ENCODE data around the gene SLC38A7.

DNA sequence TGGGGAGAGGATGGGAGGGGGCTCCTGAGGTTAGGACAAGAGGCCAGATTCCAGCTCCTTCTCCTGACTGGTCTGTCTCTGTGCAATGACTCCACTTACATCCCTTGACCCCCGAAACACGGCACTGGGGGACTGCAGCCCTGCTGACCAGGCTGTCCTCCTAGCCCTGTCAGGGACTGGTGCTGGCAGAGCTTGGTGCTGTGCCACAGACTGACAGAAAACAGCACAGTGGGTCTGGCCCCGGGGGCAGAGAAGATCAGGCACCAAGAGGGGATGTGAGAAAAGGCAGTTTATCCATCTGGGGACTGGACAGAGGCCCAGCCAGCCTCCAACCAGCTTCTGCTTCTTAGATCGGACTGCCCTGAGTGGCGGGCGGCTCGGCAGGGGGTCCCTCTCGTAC is 19.4 kb downstream of the SLC38A7 start:
- TF ChIP-seq EZH2 (IDR thresholded peaks at IDR 0.05) (no peak), POLR2AphosphoS5 (IDR thresholded peaks at IDR 0.05; ENCODE audit: borderline replicate concordance, low read depth, low read length) (no peak)
